ENCODE results near the gene XPNPEP3.
"Not testable (repeated sequence)": the region's sequence is repeated elsewhere in the genome, so short reads cannot be mapped to it uniquely, and the experiment has no call there.

XPNPEP3 gene

GRCh38 chr22:40844951-40845350, 12.0 kb upstream of the XPNPEP3 start:
- H3K9me2 ChIP-seq (replicated peaks; ENCODE audit: insufficient read depth, low read length): no peaks in the 10 kb centered on the region
- H3K4me3 ChIP-seq (ENCODE audit: insufficient read depth, low read length, poor library complexity, severe bottlenecking): no peak overlapping the region
- no peak for TF ChIP-seq EZH2phosphoT487 (conservative IDR thresholded peaks at IDR 0.05; ENCODE audit: low read length)
- no peaks in the 10 kb centered on the region for H3K27me3 ChIP-seq (ENCODE audit: low read length)
- no peak overlapping the region for H3K27ac ChIP-seq (ENCODE audit: low read depth, low read length)
- no peaks in the 10 kb centered on the region for H3K9me3 ChIP-seq (ENCODE audit: insufficient read depth, low read length)
- peaks cover 31% of the 10 kb centered on the region; the same call in 1 of the 2 replicates for H3K79me2 ChIP-seq (ENCODE audit: insufficient read depth, low read length)
- H2AFZ ChIP-seq (ENCODE audit: low read depth, low read length, severe bottlenecking): no peak overlapping the region
- no peak overlapping the region for H3K9ac ChIP-seq (ENCODE audit: low read length)
- H3K4me2 ChIP-seq (ENCODE audit: low read depth, low read length, poor library complexity, severe bottlenecking): no peak overlapping the region
- H3K36me3 ChIP-seq (ENCODE audit: low read length): peaks cover 41% of the 10 kb centered on the region
- peaks cover 12% of the 10 kb centered on the region; the same call in 1 of the 2 replicates for H3F3A ChIP-seq (ENCODE audit: insufficient read depth)
- H4K20me1 ChIP-seq (ENCODE audit: low read depth, low read length): no peaks in the 10 kb centered on the region

DNA sequence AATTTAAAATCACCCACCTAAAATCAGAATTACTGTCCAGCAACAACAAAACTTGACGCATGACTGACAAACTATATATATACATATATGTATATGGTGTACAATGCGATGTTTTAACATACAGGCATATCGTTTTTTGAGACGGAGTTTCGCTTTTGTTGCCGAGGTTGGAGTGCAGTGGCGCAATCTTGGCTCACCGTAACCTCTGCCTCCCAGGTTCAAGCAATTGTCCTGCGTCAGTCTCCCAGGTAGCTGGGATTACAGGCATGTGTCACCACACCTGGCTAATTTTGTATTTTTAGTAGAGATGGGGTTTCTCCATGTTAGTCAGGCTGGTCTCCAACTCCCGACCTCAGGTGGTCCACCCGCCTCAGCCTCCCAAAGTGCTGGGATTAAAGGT, 11.1 kb upstream of the XPNPEP3 start:
- H3K4me3 ChIP-seq (ENCODE audit: insufficient read depth, low read length, poor library complexity, severe bottlenecking); H4K20me1 ChIP-seq (ENCODE audit: low read depth, low read length); H3K27ac ChIP-seq (ENCODE audit: low read depth, low read length); H3K27me3 ChIP-seq (ENCODE audit: low read length); H3K9ac ChIP-seq (ENCODE audit: low read length); H3K9me2 ChIP-seq (replicated peaks; ENCODE audit: insufficient read depth, low read length); H3K9me3 ChIP-seq (ENCODE audit: insufficient read depth, low read length); H3K4me2 ChIP-seq (ENCODE audit: low read depth, low read length, poor library complexity, severe bottlenecking); H2AFZ ChIP-seq (ENCODE audit: low read depth, low read length, severe bottlenecking): not testable (repeated sequence)
- Histone ChIP-seq H3K36me3 (ENCODE audit: low read length) (peaks cover 39% of the 10 kb centered on the region), H3K79me2 (ENCODE audit: insufficient read depth, low read length) (peaks cover 40% of the 10 kb centered on the region), H3F3A (ENCODE audit: insufficient read depth) (peaks cover 12% of the 10 kb centered on the region; the same call in 1 of the 2 replicates)

- H3K27me3 ChIP-seq (ENCODE audit: low read length): no peaks in the 10 kb centered on the region
- TF ChIP-seq EZH2phosphoT487 (conservative IDR thresholded peaks at IDR 0.05; ENCODE audit: low read length): no peak
- TF ChIP-seq, protein P1, sequence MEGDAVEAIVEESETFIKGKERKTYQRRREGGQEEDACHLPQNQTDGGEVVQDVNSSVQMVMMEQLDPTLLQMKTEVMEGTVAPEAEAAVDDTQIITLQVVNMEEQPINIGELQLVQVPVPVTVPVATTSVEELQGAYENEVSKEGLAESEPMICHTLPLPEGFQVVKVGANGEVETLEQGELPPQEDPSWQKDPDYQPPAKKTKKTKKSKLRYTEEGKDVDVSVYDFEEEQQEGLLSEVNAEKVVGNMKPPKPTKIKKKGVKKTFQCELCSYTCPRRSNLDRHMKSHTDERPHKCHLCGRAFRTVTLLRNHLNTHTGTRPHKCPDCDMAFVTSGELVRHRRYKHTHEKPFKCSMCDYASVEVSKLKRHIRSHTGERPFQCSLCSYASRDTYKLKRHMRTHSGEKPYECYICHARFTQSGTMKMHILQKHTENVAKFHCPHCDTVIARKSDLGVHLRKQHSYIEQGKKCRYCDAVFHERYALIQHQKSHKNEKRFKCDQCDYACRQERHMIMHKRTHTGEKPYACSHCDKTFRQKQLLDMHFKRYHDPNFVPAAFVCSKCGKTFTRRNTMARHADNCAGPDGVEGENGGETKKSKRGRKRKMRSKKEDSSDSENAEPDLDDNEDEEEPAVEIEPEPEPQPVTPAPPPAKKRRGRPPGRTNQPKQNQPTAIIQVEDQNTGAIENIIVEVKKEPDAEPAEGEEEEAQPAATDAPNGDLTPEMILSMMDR (IDR thresholded peaks at IDR 0.05; ENCODE audit: insufficient read depth, low read length, poor library complexity, severe bottlenecking): no peak
- H3K9me2 ChIP-seq (replicated peaks; ENCODE audit: insufficient read depth, low read length): no peaks in the 10 kb centered on the region
- peaks cover 5% of the 10 kb centered on the region; the same call in 1 of the 2 replicates for H4K20me1 ChIP-seq (ENCODE audit: low read depth, low read length)
- peaks cover 14% of the 10 kb centered on the region for H3F3A ChIP-seq (ENCODE audit: insufficient read depth)
- H3K4me2 ChIP-seq (ENCODE audit: low read depth, low read length, poor library complexity, severe bottlenecking): peak overlapping the region; percentile 98
- H2AFZ ChIP-seq (ENCODE audit: low read depth, low read length, severe bottlenecking): no peak overlapping the region
- peak overlapping the region; percentile 77 for H3K9ac ChIP-seq (ENCODE audit: low read length)
- peaks cover 84% of the 10 kb centered on the region for H3K79me2 ChIP-seq (ENCODE audit: insufficient read depth, low read length)
- peaks cover 11% of the 10 kb centered on the region; the same call in 1 of the 2 replicates for H3K36me3 ChIP-seq (ENCODE audit: low read length)
- H3K9me3 ChIP-seq (ENCODE audit: insufficient read depth, low read length): no peaks in the 10 kb centered on the region
- peak overlapping the region; percentile 68 for H3K4me3 ChIP-seq (ENCODE audit: insufficient read depth, low read length, poor library complexity, severe bottlenecking)
- peak overlapping the region; percentile 34; the same call in 1 of the 2 replicates for H3K27ac ChIP-seq (ENCODE audit: low read depth, low read length)
These were observed 3.6 kb upstream of the XPNPEP3 start for GRCh38 chr22:40853333-40853732.

DNA sequence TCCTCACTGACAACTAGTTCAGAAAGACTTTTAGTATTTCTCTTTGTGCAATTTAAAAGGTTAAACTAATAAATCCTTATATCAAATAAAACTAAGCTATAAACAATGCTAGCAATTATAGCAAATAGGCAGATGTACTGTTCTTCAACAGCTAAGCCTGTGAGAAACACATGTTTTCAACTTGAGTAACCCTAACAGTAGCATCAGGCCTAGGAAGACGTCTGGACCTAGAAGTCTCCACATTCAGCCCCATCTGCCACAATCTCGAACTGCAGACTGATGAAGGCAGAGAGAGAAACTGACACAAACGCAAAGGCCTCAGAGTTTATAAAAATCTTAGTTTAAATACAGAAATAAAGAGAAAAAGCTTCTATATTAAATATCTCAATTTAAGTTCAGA, 3.0 kb upstream of the XPNPEP3 start:
- H3F3A ChIP-seq (ENCODE audit: insufficient read depth): peaks cover 14% of the 10 kb centered on the region
- peaks cover 5% of the 10 kb centered on the region; the same call in 1 of the 2 replicates for H4K20me1 ChIP-seq (ENCODE audit: low read depth, low read length)
- peaks cover 90% of the 10 kb centered on the region for H3K79me2 ChIP-seq (ENCODE audit: insufficient read depth, low read length)
- peak overlapping the region; percentile 98 for H3K4me2 ChIP-seq (ENCODE audit: low read depth, low read length, poor library complexity, severe bottlenecking)
- peak overlapping the region; percentile 68 for H3K4me3 ChIP-seq (ENCODE audit: insufficient read depth, low read length, poor library complexity, severe bottlenecking)
- H3K27me3 ChIP-seq (ENCODE audit: low read length): no peaks in the 10 kb centered on the region
- no peak overlapping the region for H2AFZ ChIP-seq (ENCODE audit: low read depth, low read length, severe bottlenecking)
- H3K27ac ChIP-seq (ENCODE audit: low read depth, low read length): peak overlapping the region; percentile 34; the same call in 1 of the 2 replicates
- no peaks in the 10 kb centered on the region for H3K9me3 ChIP-seq (ENCODE audit: insufficient read depth, low read length)
- H3K36me3 ChIP-seq (ENCODE audit: low read length): peaks cover 11% of the 10 kb centered on the region; the same call in 1 of the 2 replicates
- TF ChIP-seq, protein P1 (IDR thresholded peaks at IDR 0.05; ENCODE audit: insufficient read depth, low read length, poor library complexity, severe bottlenecking): no peak
- TF ChIP-seq EZH2phosphoT487 (conservative IDR thresholded peaks at IDR 0.05; ENCODE audit: low read length): no peak
- H3K9ac ChIP-seq (ENCODE audit: low read length): peak overlapping the region; percentile 77
- H3K9me2 ChIP-seq (replicated peaks; ENCODE audit: insufficient read depth, low read length): no peaks in the 10 kb centered on the region
